Ovary (tissue), 3 donors: ENCODE data around the gene FAR2.

Source experiments
- CTCF ChIP-seq, 3 donors: fragments of 450-650 bp in 2 of 3; fragments of 200-600 bp in 1 of 3; IDR thresholded peaks; one replicate each; pipeline versions ENCODE4 v1.5.1 to v1.8.0; 2016 to 2022; ENCODE audit warnings: antibody characterized with exemption in 3 of 3, mild to moderate bottlenecking in 1 of 3
- EP300 ChIP-seq: sonication (generic); formaldehyde crosslinking; IDR thresholded peaks from one replicate; pipeline ENCODE4 v1.6.1; 2017; ENCODE audit warnings: antibody characterized with exemption
- donor health status: DM: no; HTN: no; CAD: no.

- TF ChIP-seq CTCF (IDR thresholded peaks at IDR 0.05) = no peak
- TF ChIP-seq EP300 = no peak
Measured at GRCh38 chr12:29229937-29230336, 80.9 kb downstream of the FAR2 start.
